Fibroblast of lung (primary cell): Measurements from ENCODE around the gene ATP5MC2. TPM values are rescaled to one million over a fixed set of nuclear protein-coding genes. Genes with fewer than 3 reads are reported as not detected.
"Not testable (repeated sequence)": the region's sequence is repeated elsewhere in the genome, so short reads cannot be mapped to it uniquely, and the experiment has no call there.

ENCODE experiments used
- DNase-seq, 2 donors: peaks; one replicate each; pipeline versions ENCODE4 v3.0.0 to v3.0.0-alpha.2; 2010; ENCODE audit warnings: low read depth in 2 of 2
- H2AFZ ChIP-seq: 2 replicates; pipeline ENCODE4 v1.5.1; 2012; ENCODE audit warnings: low read length, control low read depth, inconsistent platforms
- H3K27ac ChIP-seq: 2 replicates; pipeline ENCODE4 v1.5.1; 2011; ENCODE audit warnings: low read length, control low read depth; ENCODE audit not compliant: insufficient read depth
- H3K27me3 ChIP-seq: 2 replicates; pipeline ENCODE4 v1.5.1; 2011; ENCODE audit warnings: mild to moderate bottlenecking, low read length; ENCODE audit not compliant: control insufficient read depth, insufficient read depth
- H3K36me3 ChIP-seq: 2 replicates; pipeline ENCODE4 v1.5.1; 2011; ENCODE audit warnings: low read length; ENCODE audit not compliant: control insufficient read depth, insufficient read depth
- H3K4me1 ChIP-seq: 2 replicates; pipeline ENCODE4 v1.5.1; 2011; ENCODE audit warnings: low read length; ENCODE audit not compliant: control insufficient read depth, insufficient read depth; ENCODE audit errors: extremely low read depth
- H3K4me2 ChIP-seq: 2 replicates; pipeline ENCODE4 v1.5.1; 2011; ENCODE audit warnings: low read length, control low read depth; ENCODE audit not compliant: insufficient read depth; ENCODE audit errors: extremely low read depth
- H3K4me3 ChIP-seq, 4 experiments: fragments of 200-600 bp in 1 of 4; sonication (generic) in 1 of 4; replicated peaks in 1 of 4; 2 replicates each; pipeline ENCODE4 v1.5.1; 2011 to 2016; ENCODE audit warnings: low read length in 4 of 4, low read depth in 3 of 4, mild to moderate bottlenecking in 3 of 4, control low read depth in 2 of 4, inconsistent platforms in 1 of 4, mixed read lengths in 1 of 4; ENCODE audit not compliant: insufficient read depth in 1 of 4; ENCODE audit errors: control extremely low read depth in 1 of 4
- H3K79me2 ChIP-seq: 2 replicates; pipeline ENCODE4 v1.5.1; 2012; ENCODE audit warnings: mild to moderate bottlenecking, low read length, inconsistent platforms; ENCODE audit not compliant: control insufficient read depth, insufficient read depth
- H3K9ac ChIP-seq: 2 replicates; pipeline ENCODE4 v1.5.1; 2011; ENCODE audit warnings: mild to moderate bottlenecking, low read length, control low read depth; ENCODE audit not compliant: insufficient read depth
- H3K9me3 ChIP-seq: 2 replicates; pipeline ENCODE4 v1.5.1; 2012; ENCODE audit warnings: low read depth, low read length; ENCODE audit not compliant: control insufficient read depth, insufficient read depth
- H4K20me1 ChIP-seq: 2 replicates; pipeline ENCODE4 v1.5.1; 2011; ENCODE audit warnings: low read length; ENCODE audit not compliant: control insufficient read depth, insufficient read depth; ENCODE audit errors: extremely low read depth
- EZH2 ChIP-seq: IDR thresholded peaks from 2 replicates; pipeline ENCODE4 v1.5.1; 2012; ENCODE audit warnings: low read length, control low read depth, mild to moderate bottlenecking; ENCODE audit errors: missing control alignments
- polyA plus RNA-seq, 2 donors: library from polyadenylated mRNA; depleted of rRNA in 1 of 2; stranded (reverse) in 1 of 2; unstranded in 1 of 2; fragments of >200 nt; gene quantifications; 2 replicates each; pipeline ENCODE4 v1.2.1, GENCODE V29; 2011 to 2012; ENCODE audit warnings: missing spikeins in 1 of 2
- total RNA-seq: library from RNA; depleted of rRNA; stranded (reverse); fragments of >200 nt; gene quantifications from 2 replicates; pipeline ENCODE4 v1.2.1, GENCODE V29; 2014
- TF ChIP-seq, protein P1 (sequence below), 2 donors: IDR thresholded peaks in 1 of 2; conservative IDR thresholded peaks in 1 of 2; 1 replicate in 1 of 2; 2 replicates in 1 of 2; pipeline ENCODE4 v1.5.1; 2011 to 2012; ENCODE audit warnings: low read length in 2 of 2, control low read depth in 1 of 2, inconsistent platforms in 1 of 2, low read depth in 1 of 2, mild to moderate bottlenecking in 1 of 2

The ATP5MC2 gene
- total and polyA plus RNA-seq, 2 donors (not counting 1 experiment from before 2014, with no cell fraction given) = 148 to 232 TPM

- Histone ChIP-seq H3K27me3 (no peaks in the 10 kb centered on the region), H3K4me3 (no peak overlapping the region), H4K20me1 (no peaks in the 10 kb centered on the region), H3K9ac (no peak overlapping the region), H3K27ac (no peak overlapping the region), H3K36me3 (peaks cover 10% of the 10 kb centered on the region), H3K4me1 (no peaks in the 10 kb centered on the region), H3K4me2 (no peak overlapping the region), H2AFZ (no peak overlapping the region), H3K9me3 (no peaks in the 10 kb centered on the region), H3K79me2 (no peaks in the 10 kb centered on the region)
- TF ChIP-seq, protein P1, sequence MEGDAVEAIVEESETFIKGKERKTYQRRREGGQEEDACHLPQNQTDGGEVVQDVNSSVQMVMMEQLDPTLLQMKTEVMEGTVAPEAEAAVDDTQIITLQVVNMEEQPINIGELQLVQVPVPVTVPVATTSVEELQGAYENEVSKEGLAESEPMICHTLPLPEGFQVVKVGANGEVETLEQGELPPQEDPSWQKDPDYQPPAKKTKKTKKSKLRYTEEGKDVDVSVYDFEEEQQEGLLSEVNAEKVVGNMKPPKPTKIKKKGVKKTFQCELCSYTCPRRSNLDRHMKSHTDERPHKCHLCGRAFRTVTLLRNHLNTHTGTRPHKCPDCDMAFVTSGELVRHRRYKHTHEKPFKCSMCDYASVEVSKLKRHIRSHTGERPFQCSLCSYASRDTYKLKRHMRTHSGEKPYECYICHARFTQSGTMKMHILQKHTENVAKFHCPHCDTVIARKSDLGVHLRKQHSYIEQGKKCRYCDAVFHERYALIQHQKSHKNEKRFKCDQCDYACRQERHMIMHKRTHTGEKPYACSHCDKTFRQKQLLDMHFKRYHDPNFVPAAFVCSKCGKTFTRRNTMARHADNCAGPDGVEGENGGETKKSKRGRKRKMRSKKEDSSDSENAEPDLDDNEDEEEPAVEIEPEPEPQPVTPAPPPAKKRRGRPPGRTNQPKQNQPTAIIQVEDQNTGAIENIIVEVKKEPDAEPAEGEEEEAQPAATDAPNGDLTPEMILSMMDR (conservative IDR thresholded peaks at IDR 0.05 in 1 of 2, IDR thresholded peaks at IDR 0.05 in 1 of 2; ENCODE audit: low read depth in 1 of 2, low read length in 2 of 2) = no peak
- TF ChIP-seq EZH2 = no peak
- no peak for DNase-seq
Observed at GRCh38 chr12:53719649-53720048, 43.8 kb upstream of the ATP5MC2 start.

GRCh38 chr12:53718567-53718966, 42.7 kb upstream of the ATP5MC2 start:
- not testable (repeated sequence) for H3K27ac ChIP-seq, H3K4me2 ChIP-seq, H3K9me3 ChIP-seq, DNase-seq, H3K9ac ChIP-seq, H4K20me1 ChIP-seq, H2AFZ ChIP-seq, H3K4me3 ChIP-seq, H3K79me2 ChIP-seq, H3K27me3 ChIP-seq, H3K4me1 ChIP-seq
- peaks cover 12% of the 10 kb centered on the region for H3K36me3 ChIP-seq

DNA sequence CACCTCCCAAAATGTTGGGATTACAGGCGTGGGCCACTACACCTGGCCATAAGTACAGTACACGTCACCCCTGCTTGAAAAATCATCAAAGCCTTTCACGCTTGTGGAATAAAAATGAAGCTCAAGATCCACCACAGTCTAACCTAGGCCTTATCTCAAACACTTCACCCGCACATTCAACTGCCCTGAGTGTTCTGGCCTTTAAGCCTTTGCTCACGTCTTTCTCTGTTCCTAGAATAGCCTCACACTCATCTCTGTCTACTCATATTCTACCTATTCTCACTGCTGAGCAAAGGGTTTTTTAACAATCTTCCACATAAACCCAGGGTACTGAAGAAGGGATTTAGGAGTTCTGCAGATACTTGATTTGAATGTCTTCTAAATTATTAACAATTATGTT, 41.4 kb upstream of the ATP5MC2 start:
- H2AFZ ChIP-seq = no peak overlapping the region
- no peak overlapping the region for H3K4me3 ChIP-seq
- H4K20me1 ChIP-seq = no peaks in the 10 kb centered on the region
- H3K4me2 ChIP-seq = no peak overlapping the region
- no peak for DNase-seq
- TF ChIP-seq EZH2 = no peak
- TF ChIP-seq, protein P1 (conservative IDR thresholded peaks at IDR 0.05 in 1 of 2, IDR thresholded peaks at IDR 0.05 in 1 of 2; ENCODE audit: low read depth in 1 of 2, low read length in 2 of 2) = no peak
- no peak overlapping the region for H3K9ac ChIP-seq
- H3K4me1 ChIP-seq = no peaks in the 10 kb centered on the region
- H3K27ac ChIP-seq = no peak overlapping the region
- no peaks in the 10 kb centered on the region for H3K27me3 ChIP-seq
- H3K36me3 ChIP-seq = peaks cover 13% of the 10 kb centered on the region
- no peaks in the 10 kb centered on the region for H3K9me3 ChIP-seq
- no peaks in the 10 kb centered on the region for H3K79me2 ChIP-seq
